ENCODE data around the gene CHFR. TPM values are rescaled to one million over a fixed set of nuclear protein-coding genes. Genes with fewer than 3 reads are reported as not detected.

CHFR gene, protein sequence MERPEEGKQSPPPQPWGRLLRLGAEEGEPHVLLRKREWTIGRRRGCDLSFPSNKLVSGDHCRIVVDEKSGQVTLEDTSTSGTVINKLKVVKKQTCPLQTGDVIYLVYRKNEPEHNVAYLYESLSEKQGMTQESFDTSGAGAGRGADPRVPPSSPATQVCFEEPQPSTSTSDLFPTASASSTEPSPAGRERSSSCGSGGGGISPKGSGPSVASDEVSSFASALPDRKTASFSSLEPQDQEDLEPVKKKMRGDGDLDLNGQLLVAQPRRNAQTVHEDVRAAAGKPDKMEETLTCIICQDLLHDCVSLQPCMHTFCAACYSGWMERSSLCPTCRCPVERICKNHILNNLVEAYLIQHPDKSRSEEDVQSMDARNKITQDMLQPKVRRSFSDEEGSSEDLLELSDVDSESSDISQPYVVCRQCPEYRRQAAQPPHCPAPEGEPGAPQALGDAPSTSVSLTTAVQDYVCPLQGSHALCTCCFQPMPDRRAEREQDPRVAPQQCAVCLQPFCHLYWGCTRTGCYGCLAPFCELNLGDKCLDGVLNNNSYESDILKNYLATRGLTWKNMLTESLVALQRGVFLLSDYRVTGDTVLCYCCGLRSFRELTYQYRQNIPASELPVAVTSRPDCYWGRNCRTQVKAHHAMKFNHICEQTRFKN
- 11.4 and 13.4 TPM in 2 replicates for total RNA-seq (2012; rRNA removed)
- polyA plus RNA-seq (2012; rRNA removed): 29.9 and 35.3 TPM in 2 replicates
- 18.3 and 22.6 TPM in 2 replicates for polyA plus RNA-seq (2012; cell fraction: cytosol; rRNA removed)
- 136 and 171 TPM in 2 replicates for polyA plus RNA-seq (2012; cell fraction: nucleus; rRNA removed; ENCODE audit: low replicate concordance)
- percentile 86 among the genes with signal in this experiment for Bru-seq, nascent RNA
- BruChase-seq, experiment 1, labeled RNA remaining after a 6-hour chase: percentile 96 among the genes with signal in this experiment
- BruChase-seq, experiment 2, labeled RNA remaining after a 2-hour chase: percentile 91 among the genes with signal in this experiment
- long read RNA-seq, partial matches to known transcripts: 24 of 62 reads
- long read RNA-seq, other reads (novel, unspliced or antisense): 30 of 62 reads

- Histone ChIP-seq H4K20me1 (ENCODE audit: insufficient read depth, low read length) (no peaks in the 10 kb centered on the region), H3K4me2 (ENCODE audit: low read depth, low read length) (peak within 1 kb of the TSS; percentile 83), H3K9ac (ENCODE audit: low read depth, low read length) (peak within 1 kb of the TSS; percentile 84), H2BK20ac (ENCODE audit: low read depth, low read length) (no peak within 1 kb of the TSS; the same call in 1 of the 2 replicates), H4K5ac (ENCODE audit: low read depth, low read length) (peak within 1 kb of the TSS; percentile 93), H3K9me3 (ENCODE audit: control insufficient read depth, insufficient read depth, low read length) (no peaks in the 10 kb centered on the region), H3K27me3 (ENCODE audit: control insufficient read depth, insufficient read depth, low read length) (no peaks in the 10 kb centered on the region), H3K23ac (ENCODE audit: low read depth, low read length) (peak within 1 kb of the TSS; percentile 95), H2BK5ac (ENCODE audit: low read depth, low read length, poor library complexity, severe bottlenecking) (peak within 1 kb of the TSS; percentile 74), H3K18ac (ENCODE audit: low read depth, low read length) (peak within 1 kb of the TSS; percentile 80), H3K4me1 (ENCODE audit: control insufficient read depth, insufficient read depth, low read length) (no peaks in the 10 kb centered on the region), H3K56ac (ENCODE audit: extremely low read depth, insufficient read depth, low read length) (peak within 1 kb of the TSS; percentile 76), H2AK5ac (ENCODE audit: low read depth, low read length) (peak within 1 kb of the TSS; percentile 55), H3K14ac (replicated peaks; ENCODE audit: low read depth, low read length) (peak within 1 kb of the TSS; percentile 92), H3K36me3 (ENCODE audit: control insufficient read depth, insufficient read depth, low read length) (peaks cover 9% of the 10 kb centered on the region; the same call in 1 of the 2 replicates), H2BK120ac (ENCODE audit: low read depth, low read length) (peak within 1 kb of the TSS; percentile 83), H3K9me1 (ENCODE audit: insufficient read depth, low read length) (no peaks in the 10 kb centered on the region), H3K4me3 (ENCODE audit: insufficient read depth, low read depth, low read length) (peak within 1 kb of the TSS; percentile 99), H2BK15ac (ENCODE audit: low read depth, low read length) (no peak within 1 kb of the TSS; the same call in 2 of the 3 replicates), H4K8ac (ENCODE audit: low read depth in 2 of 2, low read length in 2 of 2) (peak within 1 kb of the TSS; percentile 96 to 99), H3K79me1 (ENCODE audit: low read depth in 1 of 2, low read length in 2 of 2) (peaks cover 2 to 26% of the 10 kb centered on the region in 2 experiments), H3K4ac (ENCODE audit: low read depth, low read length) (peak within 1 kb of the TSS; percentile 98), H2AFZ (replicated peaks; ENCODE audit: low read length, poor library complexity) (peak within 1 kb of the TSS; percentile 97), H4K91ac (ENCODE audit: insufficient read depth, low read depth, low read length) (peak within 1 kb of the TSS; percentile 97), H3K27ac (ENCODE audit: insufficient read depth, low read length) (peak within 1 kb of the TSS; percentile 83), H2AK9ac (replicated peaks; ENCODE audit: low read depth, low read length, poor library complexity) (peak within 1 kb of the TSS; percentile 94)
- ChIA-PET POLR2A (ENCODE audit: unreplicated experiment) (no interaction called here), CTCF (interaction anchor here (0.5 to 0.6 kb wide), 2 partner anchors 14 to 508 kb away, joined by 3 to 4 read pairs; no protein-coding TSS in a partner anchor)
- WGBS, 2 experiments (ENCODE audit: extremely low coverage in 2 of 2, insufficient read length in 1 of 2): 2% methylated on average over 42 of the region's 84 CpGs; no CpG with 5 or more reads in 1 of the 2 experiments
- no peak for TF ChIP-seq FOS (IDR thresholded peaks at IDR 0.05; ENCODE audit: low read depth, low read length)
- TF ChIP-seq POLR2A (IDR thresholded peaks at IDR 0.05; ENCODE audit: low read depth, low read length): peak; percentile 77
- peak; percentile 35; the same call in 1 of the 2 replicates for TF ChIP-seq MXI1 (IDR thresholded peaks at IDR 0.05; ENCODE audit: borderline replicate concordance, low read depth, low read length)
- no peak for TF ChIP-seq RAD21 (IDR thresholded peaks at IDR 0.05; ENCODE audit: low read length)
- TF ChIP-seq USF2 (IDR thresholded peaks at IDR 0.05; ENCODE audit: low read depth, low read length): peak; percentile 55
- peak; percentile 49 for TF ChIP-seq MAZ (IDR thresholded peaks at IDR 0.05; ENCODE audit: borderline replicate concordance, low read depth, low read length)
- TF ChIP-seq CTCF (conservative IDR thresholded peaks at IDR 0.05; ENCODE audit: low read depth, low read length): no peak
- TF ChIP-seq NFE2L2 (IDR thresholded peaks at IDR 0.05; ENCODE audit: low read depth, low read length): no peak
- BruUV-seq (replicated peaks): no TSS peak
- DNase-seq: peak; percentile 96
- in situ Hi-C loops (cut with MboI; ENCODE audit: low sequenced_read_pairs): no loop called here
- intact Hi-C loops (cut with micrococcal nuclease): no loop called here
- peak; percentile 100 for ATAC-seq (ENCODE audit: low read depth)
- dilution Hi-C loops (cut with HindIII; ENCODE audit: low sequenced_read_pairs, unreplicated experiment): no loop called here
Observed at GRCh38 chr12:132887513-132888351, at the start of gene CHFR. Gene CHFR, minus strand, starts transcription at chr12:132887605. Its CDS starts 277 bp downstream, at chr12:132887328.
